GM23338 (cell line): ENCODE data around the gene PRKG2. TPM values are rescaled to one million over a fixed set of nuclear protein-coding genes. Genes with fewer than 3 reads are reported as not detected.

Experiments
- ATAC-seq: fragments of 200-7000 bp; cut with Tn5 transposase; 3 replicates; pipeline ENCODE4 v1.9.1; 2020
- DNase-seq: peaks from one replicate; pipeline ENCODE4 v3.0.0-alpha.2; 2015; ENCODE audit warnings: low spot score
- H2AFZ ChIP-seq: fragments of 200-600 bp; sonication (generic); 2 replicates; pipeline ENCODE4 v1.8.0; 2016; ENCODE audit warnings: antibody characterized with exemption, mild to moderate bottlenecking, moderate library complexity
- H3F3A ChIP-seq: fragments of 200-600 bp; sonication (generic); replicated peaks from 2 replicates; pipeline ENCODE4 v1.8.0; 2017; ENCODE audit warnings: antibody characterized with exemption, mixed run types, low read depth
- H3K27ac ChIP-seq: fragments of 200-600 bp; sonication (generic); 2 replicates; pipeline ENCODE4 v1.6.1; 2016; ENCODE audit warnings: low read depth
- H3K27me3 ChIP-seq: fragments of 200-600 bp; sonication (generic); 2 replicates; pipeline ENCODE4 v1.8.0; 2016; ENCODE audit warnings: mild to moderate bottlenecking, mixed run types, moderate library complexity; ENCODE audit not compliant: insufficient read depth
- H3K36me3 ChIP-seq: fragments of 200-600 bp; sonication (generic); 2 replicates; pipeline ENCODE4 v1.8.0; 2016; ENCODE audit warnings: mild to moderate bottlenecking; ENCODE audit not compliant: insufficient read depth
- H3K4me1 ChIP-seq: fragments of 200-600 bp; sonication (generic); 2 replicates; pipeline ENCODE4 v1.8.0; 2016; ENCODE audit warnings: mild to moderate bottlenecking, moderate library complexity; ENCODE audit not compliant: insufficient read depth
- H3K4me2 ChIP-seq: fragments of 200-600 bp; sonication (generic); 2 replicates; pipeline ENCODE4 v1.7.1; 2017; ENCODE audit warnings: mixed run types
- H3K4me3 ChIP-seq: fragments of 200-600 bp; sonication (generic); 2 replicates; pipeline ENCODE4 v1.6.1; 2016; ENCODE audit warnings: mixed run types
- H3K79me2 ChIP-seq: fragments of 200-600 bp; sonication (generic); replicated peaks from 2 replicates; pipeline ENCODE4 v1.8.0; 2017; ENCODE audit warnings: mild to moderate bottlenecking; ENCODE audit not compliant: insufficient read depth
- H3K9me2 ChIP-seq: fragments of 200-600 bp; sonication (generic); 2 replicates; pipeline ENCODE4 v1.8.0; 2017; ENCODE audit not compliant: insufficient read depth
- H4K20me1 ChIP-seq: fragments of 200-600 bp; sonication (generic); replicated peaks from 2 replicates; pipeline ENCODE4 v1.8.0; 2017; ENCODE audit warnings: mild to moderate bottlenecking; ENCODE audit not compliant: insufficient read depth
- H3K27ac Mint-ChIP-seq: 2 replicates; pipeline ENCODE4 v1.8.0; 2020; ENCODE audit warnings: inconsistent platforms, mild to moderate bottlenecking, moderate library complexity, mixed read lengths
- H3K27me3 Mint-ChIP-seq: 3 replicates; pipeline ENCODE4 v1.8.0; 2022; ENCODE audit warnings: low read depth, mild to moderate bottlenecking, moderate library complexity, mixed read lengths, inconsistent platforms; ENCODE audit not compliant: insufficient read depth, poor library complexity
- H3K36me3 Mint-ChIP-seq: 3 replicates; pipeline ENCODE4 v1.8.0; 2021; ENCODE audit warnings: low read depth, mild to moderate bottlenecking, inconsistent platforms, moderate library complexity, mixed read lengths
- H3K4me1 Mint-ChIP-seq: 3 replicates; pipeline ENCODE4 v1.8.0; 2020; ENCODE audit warnings: mild to moderate bottlenecking, inconsistent platforms, mixed read lengths
- H3K4me3 Mint-ChIP-seq: 3 replicates; pipeline ENCODE4 v1.8.0; 2021; ENCODE audit warnings: moderate library complexity, mild to moderate bottlenecking, inconsistent platforms, mixed read lengths
- H3K9me3 Mint-ChIP-seq: 3 replicates; pipeline ENCODE4 v1.8.0; 2020; ENCODE audit warnings: moderate library complexity, mild to moderate bottlenecking, inconsistent platforms, mixed read lengths
- CTCF ChIP-seq, 2 experiments: fragments of 200-600 bp in 1 of 2; sonication (generic) in 1 of 2; conservative IDR thresholded peaks; 2 replicates each; pipeline versions ENCODE4 v1.5.1 to v1.6.1; 2016 to 2017; ENCODE audit warnings: antibody characterized with exemption in 2 of 2, low read depth in 2 of 2, mild to moderate bottlenecking in 2 of 2, moderate library complexity in 1 of 2
- ETS1 ChIP-seq: IDR thresholded peaks from 2 replicates; pipeline ENCODE4 v1.6.1; 2016; ENCODE audit warnings: antibody characterized with exemption
- JUNB ChIP-seq: IDR thresholded peaks from one replicate; pipeline ENCODE4 v1.6.1; 2016; ENCODE audit warnings: antibody characterized with exemption; ENCODE audit not compliant: unreplicated experiment
- NANOG ChIP-seq: IDR thresholded peaks from 2 replicates; pipeline ENCODE4 v1.6.1; 2016; ENCODE audit warnings: antibody characterized with exemption, borderline replicate concordance
- POLR2AphosphoS5 ChIP-seq: IDR thresholded peaks from 2 replicates; pipeline ENCODE4 v1.6.1; 2016; ENCODE audit warnings: antibody characterized with exemption, low read depth
- REST ChIP-seq: IDR thresholded peaks from one replicate; pipeline ENCODE4 v1.6.1; 2018; ENCODE audit warnings: antibody characterized with exemption; ENCODE audit not compliant: unreplicated experiment
- STAT1 ChIP-seq: IDR thresholded peaks from one replicate; pipeline ENCODE4 v1.6.1; 2016; ENCODE audit warnings: antibody characterized with exemption; ENCODE audit not compliant: unreplicated experiment
- ZNF114 ChIP-seq: fragments of 250-450 bp; sonication (Bioruptor Pico); IDR thresholded peaks from 2 replicates; pipeline ENCODE4 v1.5.0; 2020; ENCODE audit warnings: mild to moderate bottlenecking, moderate library complexity
- ZNF331 ChIP-seq: fragments of 250-450 bp; sonication (Bioruptor Pico); IDR thresholded peaks from 2 replicates; pipeline ENCODE4 v1.5.0; 2020; ENCODE audit warnings: low read depth, mild to moderate bottlenecking, moderate library complexity
- polyA plus RNA-seq: library from polyadenylated mRNA; unstranded; fragments of >200 nt; fragmentation: Nextera tagmentation; extraction: Ambion mirVana; gene quantifications from 2 replicates; pipeline ENCODE4 v1.2.1, GENCODE V29; 2016
- total RNA-seq: library from RNA; depleted of rRNA; stranded (reverse); fragments of >200 nt; shearing (Covaris generic); gene quantifications from 2 replicates; pipeline ENCODE4 v1.2.3, GENCODE V29; 2014

PRKG2 gene
- total and polyA plus RNA-seq, 2 experiments from 2014 or later: 1.9 to 3.6 TPM

GRCh38 chr4:81198609-81199008 lies 16.4 kb downstream of the PRKG2 start (continued):
- no peak for TF ChIP-seq ETS1

GRCh38 chr4:81197864-81198524 lies 17.0 kb downstream of the PRKG2 start:
- Mint-ChIP-seq H3K27me3 (no peaks in the 10 kb centered on the region), H3K4me3 (no peak overlapping the region), H3K9me3 (no peaks in the 10 kb centered on the region), H3K4me1 (no peaks in the 10 kb centered on the region), H3K36me3 (no peaks in the 10 kb centered on the region), H3K27ac (no peak overlapping the region)
- DNase-seq: no peak
- no peak overlapping the region for H3K4me2 ChIP-seq
- H3K9me2 ChIP-seq: no peaks in the 10 kb centered on the region
- no peaks in the 10 kb centered on the region for H3K36me3 ChIP-seq
- no peaks in the 10 kb centered on the region for H3K4me1 ChIP-seq
- no peaks in the 10 kb centered on the region for H3K79me2 ChIP-seq
- H3K27ac ChIP-seq: no peak overlapping the region
- ATAC-seq: no peak; the same call in 2 of the 3 replicates
- no peaks in the 10 kb centered on the region for H3F3A ChIP-seq
- no peak overlapping the region for H2AFZ ChIP-seq
- no peaks in the 10 kb centered on the region for H4K20me1 ChIP-seq
- H3K27me3 ChIP-seq: no peaks in the 10 kb centered on the region
- TF ChIP-seq POLR2AphosphoS5 (no peak), REST (no peak), ZNF331 (CRISPR knock-in tag) (no peak), NANOG (no peak), CTCF (conservative IDR thresholded peaks at IDR 0.05; ENCODE audit: low read depth in 2 of 2) (no peak)
- no peak overlapping the region for H3K4me3 ChIP-seq

- no peak overlapping the region for H3K4me3 ChIP-seq
- Mint-ChIP-seq H3K4me3 (no peak overlapping the region), H3K27me3 (no peaks in the 10 kb centered on the region), H3K4me1 (no peaks in the 10 kb centered on the region), H3K36me3 (no peaks in the 10 kb centered on the region), H3K27ac (no peak overlapping the region), H3K9me3 (no peaks in the 10 kb centered on the region)
- DNase-seq: no peak
- no peak for ATAC-seq
- H3K9me2 ChIP-seq: no peaks in the 10 kb centered on the region
- H3K27ac ChIP-seq: no peak overlapping the region
- no peak overlapping the region for H2AFZ ChIP-seq
- no peak overlapping the region for H3K4me2 ChIP-seq
- no peaks in the 10 kb centered on the region for H3K27me3 ChIP-seq
- H3K79me2 ChIP-seq: no peaks in the 10 kb centered on the region
- no peaks in the 10 kb centered on the region for H3F3A ChIP-seq
- H3K4me1 ChIP-seq: no peaks in the 10 kb centered on the region
- no peaks in the 10 kb centered on the region for H4K20me1 ChIP-seq
- no peaks in the 10 kb centered on the region for H3K36me3 ChIP-seq
- TF ChIP-seq REST (no peak), ZNF114 (CRISPR knock-in tag) (no peak), JUNB (no peak), NANOG (no peak), STAT1 (no peak), CTCF (conservative IDR thresholded peaks at IDR 0.05; ENCODE audit: low read depth in 2 of 2) (no peak)
These were observed 18.8 kb downstream of the PRKG2 start for GRCh38 chr4:81196126-81196650.
